Esophagus squamous epithelium (tissue), 5 donors: ENCODE data around the gene MGST2. TPM values are rescaled to one million over a fixed set of nuclear protein-coding genes. Genes with fewer than 3 reads are reported as not detected.
A peak's percentile ranks its signal among the peaks of the same experiment; 100 is the strongest.

ENCODE experiments used
- DNase-seq: peaks from one replicate; lab custom pipeline; 2025; lab: John Stamatoyannopoulos, UW
- H3K27ac ChIP-seq, 4 donors: fragments of 200-600 bp; sonication (generic); one replicate each; pipeline ENCODE4 v1.5.1; 2016 to 2019; ENCODE audit warnings: mild to moderate bottlenecking in 1 of 4
- H3K27me3 ChIP-seq, 4 donors: fragments of 200-600 bp; sonication (generic); 1 replicate in 3 of 4; 2 replicates in 1 of 4; pipeline versions ENCODE4 v1.5.1 to v1.6.0; 2017 to 2021; ENCODE audit warnings: antibody characterized with exemption in 1 of 4
- H3K36me3 ChIP-seq, 3 donors: fragments of 200-600 bp; sonication (generic); one replicate each; pipeline ENCODE4 v1.5.1; 2016 to 2019
- H3K4me1 ChIP-seq, 3 donors: fragments of 200-600 bp; sonication (generic); one replicate each; pipeline ENCODE4 v1.5.1; 2017 to 2019
- H3K4me3 ChIP-seq, 4 donors: fragments of 200-600 bp; sonication (generic); 1 replicate in 3 of 4; 2 replicates in 1 of 4; pipeline ENCODE4 v1.5.1; 2016 to 2019; ENCODE audit warnings: mild to moderate bottlenecking in 2 of 4, moderate library complexity in 1 of 4
- H3K9me3 ChIP-seq, 3 donors: fragments of 200-600 bp; sonication (generic); one replicate each; pipeline ENCODE4 v1.5.1; 2016 to 2019
- CTCF ChIP-seq, 6 experiments: fragments of 450-650 bp in 4 of 6; fragments of 200-600 bp in 2 of 6; sonication (generic) in 2 of 6; IDR thresholded peaks; one replicate each; pipeline ENCODE4 v1.5.1; 2016 to 2019; ENCODE audit warnings: antibody characterized with exemption in 6 of 6, mild to moderate bottlenecking in 4 of 6, moderate library complexity in 4 of 6
- POLR2A ChIP-seq, 4 donors: fragments of 450-650 bp; IDR thresholded peaks; one replicate each; pipeline ENCODE4 v1.6.1; 2017; ENCODE audit warnings: antibody characterized with exemption in 4 of 4, mild to moderate bottlenecking in 4 of 4, moderate library complexity in 3 of 4
- WGBS, 2 donors: methylation state at CpG; one replicate each; pipeline ENCODE4 v1.1.5; 2018; 5-methylcytosine and 5-hydroxymethylcytosine counted together
- intact Hi-C: fragments of 100-400 bp; cut with DNase I; formaldehyde crosslinking; loops from one replicate; pipeline ENCODE4 v1.15.0; 2022
- total RNA-seq, 4 donors: library from RNA; depleted of rRNA; stranded (reverse); fragments of >200 nt; gene quantifications; one replicate each; pipeline ENCODE4 v1.1.0, GENCODE V29; 2016
- donor health status: DM: yes; HTN: yes; CAD: no.

MGST2 gene
- total RNA-seq, 4 donors from 2014 or later, result 105 to 209 (median 158) TPM

GRCh38 chr4:139726615-139727014, 61.0 kb downstream of the MGST2 start:
- 86 to 92% methylated on average over 3 of the region's 3 CpGs for WGBS, 2 donors
- Histone ChIP-seq H3K36me3 (peaks cover 3 to 69% (median 4%) of the 10 kb centered on the region in 3 donors), H3K27ac (no peak overlapping the region), H3K4me3 (no peak overlapping the region), H3K27me3 (no peaks in the 10 kb centered on the region), H3K9me3 (no peaks in the 10 kb centered on the region), H3K4me1 (peaks cover 0 to 6% (median 0%) of the 10 kb centered on the region in 3 donors)
- intact Hi-C loops, result no loop called here
- TF ChIP-seq CTCF (IDR thresholded peaks at IDR 0.05), result no peak
- TF ChIP-seq POLR2A (IDR thresholded peaks at IDR 0.05), result no peak
- DNase-seq, result no peak

- H3K4me3 ChIP-seq, result no peak overlapping the region
- H3K4me1 ChIP-seq, result peaks cover 0 to 6% (median 0%) of the 10 kb centered on the region in 3 donors
- H3K27me3 ChIP-seq, result no peaks in the 10 kb centered on the region
- H3K36me3 ChIP-seq, result peaks cover 3 to 68% (median 4%) of the 10 kb centered on the region in 3 donors
- intact Hi-C loops, result no loop called here
- TF ChIP-seq CTCF (IDR thresholded peaks at IDR 0.05), result no peak
- no peak for TF ChIP-seq POLR2A (IDR thresholded peaks at IDR 0.05)
- no peaks in the 10 kb centered on the region for H3K9me3 ChIP-seq
- no peak for DNase-seq
- no peak overlapping the region for H3K27ac ChIP-seq
- 95 to 100% methylated on average over 1 to 4 of the region's 4 CpGs for whole genome bisulfite sequencing, 2 donors
These were observed 62.5 kb downstream of the MGST2 start for GRCh38 chr4:139728146-139728545.

GRCh38 chr4:139728840-139729239, 63.2 kb downstream of the MGST2 start:
- no peaks in the 10 kb centered on the region for H3K9me3 ChIP-seq
- peaks cover 0 to 9% (median under 1%) of the 10 kb centered on the region in 3 donors for H3K4me1 ChIP-seq
- no peaks in the 10 kb centered on the region for H3K27me3 ChIP-seq
- no peak overlapping the region for H3K27ac ChIP-seq
- TF ChIP-seq CTCF (IDR thresholded peaks at IDR 0.05) (no peak), POLR2A (IDR thresholded peaks at IDR 0.05) (no peak)
- no peak for DNase-seq
- no peak overlapping the region for H3K4me3 ChIP-seq
- H3K36me3 ChIP-seq, result peaks cover 3 to 61% (median 4%) of the 10 kb centered on the region in 3 donors
- 47 to 67% methylated on average over 3 of the region's 3 CpGs for WGBS, 2 donors
- intact Hi-C loops, result no loop called here

GRCh38 chr4:139732991-139733570, 67.5 kb downstream of the MGST2 start:
- Histone ChIP-seq H3K4me3 (no peak overlapping the region), H3K27ac (no peak overlapping the region), H3K36me3 (peaks cover 0 to 24% (median 0%) of the 10 kb centered on the region in 3 donors), H3K4me1 (peaks cover 5 to 36% (median 13%) of the 10 kb centered on the region in 3 donors), H3K27me3 (peaks cover 0 to 6% (median 0%) of the 10 kb centered on the region in 4 donors), H3K9me3 (no peaks in the 10 kb centered on the region)
- TF ChIP-seq POLR2A (IDR thresholded peaks at IDR 0.05) (no peak), CTCF (IDR thresholded peaks at IDR 0.05) (no peak)
- intact Hi-C loops, result no loop called here
- 82 to 86% methylated on average over 4 of the region's 4 CpGs for WGBS, 2 donors
- DNase-seq, result no peak

GRCh38 chr4:139734201-139734874, 68.7 kb downstream of the MGST2 start:
- WGBS, 2 donors, result 7 to 8% methylated on average over 12 to 14 of the region's 14 CpGs
- no peak for TF ChIP-seq CTCF (IDR thresholded peaks at IDR 0.05)
- TF ChIP-seq POLR2A (IDR thresholded peaks at IDR 0.05), result no peak
- peak overlapping the region; percentile 25 to 72 (median 48) for H3K4me3 ChIP-seq
- H3K27ac ChIP-seq, result peak overlapping the region; percentile 53 to 92 (median 86)
- peaks cover 9 to 38% (median 17%) of the 10 kb centered on the region in 3 donors for H3K4me1 ChIP-seq
- H3K9me3 ChIP-seq, result no peaks in the 10 kb centered on the region
- peaks cover 0 to 14% (median 0%) of the 10 kb centered on the region in 3 donors for H3K36me3 ChIP-seq
- DNase-seq, result no peak
- H3K27me3 ChIP-seq, result peaks cover 0 to 6% (median 0%) of the 10 kb centered on the region in 4 donors
- intact Hi-C loops, result no loop called here
